Mucosa of stomach (tissue), 1 donor: ENCODE results near the gene ODC1.

ENCODE experiments used
- H3K27me3 ChIP-seq: one replicate; pipeline ENCODE4 v1.7.0; 2013; ENCODE audit warnings: mild to moderate bottlenecking, low read length; ENCODE audit not compliant: control insufficient read depth, insufficient read depth
- H3K36me3 ChIP-seq: one replicate; pipeline ENCODE4 v1.7.0; 2013; ENCODE audit warnings: low read length; ENCODE audit not compliant: control insufficient read depth, insufficient read depth
- H3K4me1 ChIP-seq: one replicate; pipeline ENCODE4 v1.7.0; 2013; ENCODE audit warnings: mild to moderate bottlenecking, low read length; ENCODE audit not compliant: control insufficient read depth, insufficient read depth
- H3K4me3 ChIP-seq: one replicate; pipeline ENCODE4 v1.7.0; 2013; ENCODE audit warnings: low read length
- H3K9ac ChIP-seq: one replicate; pipeline ENCODE4 v1.7.0; 2013; ENCODE audit warnings: mild to moderate bottlenecking, low read length, moderate library complexity
- H3K9me3 ChIP-seq: one replicate; pipeline ENCODE4 v1.7.0; 2013; ENCODE audit warnings: mild to moderate bottlenecking, low read length, moderate library complexity; ENCODE audit not compliant: control insufficient read depth
- donor health status: Pancreatic carcinoma.

The ODC1 gene

GRCh38 chr2:10415048-10415447 lies 33.1 kb downstream of the ODC1 start:
- peaks cover 7% of the 10 kb centered on the region for H3K36me3 ChIP-seq
- H3K9me3 ChIP-seq, result no peaks in the 10 kb centered on the region
- no peak overlapping the region for H3K4me3 ChIP-seq
- H3K27me3 ChIP-seq, result no peaks in the 10 kb centered on the region
- no peak overlapping the region for H3K9ac ChIP-seq
- H3K4me1 ChIP-seq, result peaks cover 39% of the 10 kb centered on the region

- Histone ChIP-seq H3K4me1 (peaks cover 39% of the 10 kb centered on the region), H3K9me3 (no peaks in the 10 kb centered on the region), H3K4me3 (no peak overlapping the region), H3K27me3 (no peaks in the 10 kb centered on the region), H3K9ac (no peak overlapping the region), H3K36me3 (peaks cover 7% of the 10 kb centered on the region)
Observed at GRCh38 chr2:10414591-10414990, 33.5 kb downstream of the ODC1 start.

- Histone ChIP-seq H3K36me3 (peaks cover 7% of the 10 kb centered on the region), H3K4me3 (no peak overlapping the region), H3K27me3 (no peaks in the 10 kb centered on the region), H3K4me1 (peaks cover 45% of the 10 kb centered on the region), H3K9me3 (no peaks in the 10 kb centered on the region), H3K9ac (no peak overlapping the region)
Observed at GRCh38 chr2:10413991-10414451, 34.1 kb downstream of the ODC1 start.

GRCh38 chr2:10413503-10413902 lies 34.6 kb downstream of the ODC1 start:
- H3K4me3 ChIP-seq, result no peak overlapping the region
- H3K9ac ChIP-seq, result no peak overlapping the region
- peaks cover 7% of the 10 kb centered on the region for H3K36me3 ChIP-seq
- no peaks in the 10 kb centered on the region for H3K9me3 ChIP-seq
- no peaks in the 10 kb centered on the region for H3K27me3 ChIP-seq
- H3K4me1 ChIP-seq, result peaks cover 50% of the 10 kb centered on the region

GRCh38 chr2:10412380-10412779 lies 35.7 kb downstream of the ODC1 start:
- Histone ChIP-seq H3K4me3 (no peak overlapping the region), H3K36me3 (peaks cover 7% of the 10 kb centered on the region), H3K27me3 (no peaks in the 10 kb centered on the region), H3K9me3 (no peaks in the 10 kb centered on the region), H3K4me1 (peaks cover 58% of the 10 kb centered on the region), H3K9ac (no peak overlapping the region)

- H3K27me3 ChIP-seq, result no peaks in the 10 kb centered on the region
- H3K4me3 ChIP-seq, result no peak overlapping the region
- no peak overlapping the region for H3K9ac ChIP-seq
- H3K9me3 ChIP-seq, result no peaks in the 10 kb centered on the region
- H3K36me3 ChIP-seq, result peaks cover 7% of the 10 kb centered on the region
- peaks cover 65% of the 10 kb centered on the region for H3K4me1 ChIP-seq
Observed at GRCh38 chr2:10411557-10411956, 36.6 kb downstream of the ODC1 start.

GRCh38 chr2:10410823-10411437 lies 37.2 kb downstream of the ODC1 start:
- peaks cover 8% of the 10 kb centered on the region for H3K36me3 ChIP-seq
- no peak overlapping the region for H3K9ac ChIP-seq
- no peaks in the 10 kb centered on the region for H3K9me3 ChIP-seq
- no peaks in the 10 kb centered on the region for H3K27me3 ChIP-seq
- H3K4me3 ChIP-seq, result no peak overlapping the region
- peaks cover 71% of the 10 kb centered on the region for H3K4me1 ChIP-seq

- Histone ChIP-seq H3K36me3 (peaks cover 10% of the 10 kb centered on the region), H3K9me3 (no peaks in the 10 kb centered on the region), H3K4me1 (peaks cover 75% of the 10 kb centered on the region), H3K9ac (no peak overlapping the region), H3K4me3 (no peak overlapping the region), H3K27me3 (no peaks in the 10 kb centered on the region)
Observed at GRCh38 chr2:10410001-10410822, 37.9 kb downstream of the ODC1 start.

GRCh38 chr2:10408649-10409579 lies 39.2 kb downstream of the ODC1 start:
- H3K9ac ChIP-seq, result peak overlapping the region; percentile 60
- H3K9me3 ChIP-seq, result no peaks in the 10 kb centered on the region
- H3K36me3 ChIP-seq, result peaks cover 10% of the 10 kb centered on the region
- H3K4me1 ChIP-seq, result peaks cover 65% of the 10 kb centered on the region
- H3K27me3 ChIP-seq, result no peaks in the 10 kb centered on the region
- H3K4me3 ChIP-seq, result peak overlapping the region; percentile 42

- Histone ChIP-seq H3K4me3 (peak overlapping the region; percentile 42), H3K27me3 (no peaks in the 10 kb centered on the region), H3K36me3 (peaks cover 10% of the 10 kb centered on the region), H3K4me1 (peaks cover 57% of the 10 kb centered on the region), H3K9me3 (no peaks in the 10 kb centered on the region), H3K9ac (peak overlapping the region; percentile 60)
Observed at GRCh38 chr2:10407841-10408648, 40.1 kb downstream of the ODC1 start.

GRCh38 chr2:10407432-10407831 lies 40.7 kb downstream of the ODC1 start:
- H3K4me1 ChIP-seq, result peaks cover 55% of the 10 kb centered on the region
- H3K27me3 ChIP-seq, result no peaks in the 10 kb centered on the region
- H3K36me3 ChIP-seq, result peaks cover 7% of the 10 kb centered on the region
- H3K9me3 ChIP-seq, result no peaks in the 10 kb centered on the region
- H3K9ac ChIP-seq, result peak overlapping the region; percentile 60
- no peak overlapping the region for H3K4me3 ChIP-seq
